HG03342 (cell line): ENCODE results near the gene ADGRF5.

ENCODE experiments used
- ATAC-seq: cut with Tn5 transposase; IDR thresholded peaks from one replicate; pipeline ENCODE4 v1.9.1; 2021; ENCODE audit warnings: mild to moderate bottlenecking, moderate library complexity; ENCODE audit not compliant: unreplicated experiment

The ADGRF5 gene

GRCh38 chr6:46931416-46931815, 9.7 kb upstream of the ADGRF5 start:
- no peak for ATAC-seq

- ATAC-seq = no peak
Observed at GRCh38 chr6:46930331-46930730, 8.6 kb upstream of the ADGRF5 start.

DNA sequence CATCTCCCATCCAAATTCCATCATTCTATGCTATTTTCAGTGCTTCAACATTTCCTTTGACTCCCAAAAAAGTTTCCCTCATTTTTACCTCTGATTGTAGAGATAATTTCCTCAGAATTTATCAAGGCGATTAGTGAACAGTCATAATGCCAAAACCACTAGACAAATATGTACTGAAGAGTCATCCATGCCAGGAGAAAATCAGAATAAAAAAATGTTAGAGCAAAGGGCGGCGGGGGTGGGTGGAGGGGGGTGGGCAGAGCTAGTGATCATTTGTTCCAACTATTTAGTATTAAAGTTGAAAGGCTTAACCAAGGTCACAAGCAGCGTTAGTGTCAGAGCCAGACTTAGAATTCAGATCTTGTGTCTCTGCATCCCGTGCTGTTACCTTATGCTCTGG, 5.3 kb upstream of the ADGRF5 start:
- ATAC-seq = no peak

DNA sequence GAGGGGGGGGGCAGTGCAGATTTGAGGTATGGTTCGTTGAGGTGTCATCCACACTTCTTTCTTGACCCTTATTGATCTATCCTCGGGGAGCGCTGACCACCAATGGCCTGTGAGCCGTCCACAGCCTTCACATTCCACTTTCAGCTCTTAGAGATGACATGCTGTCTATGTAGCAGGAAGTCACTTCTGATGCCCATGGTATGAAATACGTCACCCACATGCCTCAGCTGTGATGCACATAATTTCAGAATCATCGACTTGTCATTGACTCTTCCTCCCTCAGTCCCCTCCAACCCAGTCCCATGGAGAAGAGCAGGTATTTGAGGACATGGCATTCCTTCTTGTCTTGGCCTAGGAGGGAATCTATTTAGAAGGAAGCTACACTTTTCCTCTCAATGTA, 4.7 kb upstream of the ADGRF5 start:
- no peak for ATAC-seq

- no peak for ATAC-seq
Observed at GRCh38 chr6:46925563-46926253, 4.0 kb upstream of the ADGRF5 start.

- ATAC-seq = no peak
Observed at GRCh38 chr6:46923476-46923875, 1.7 kb upstream of the ADGRF5 start.

DNA sequence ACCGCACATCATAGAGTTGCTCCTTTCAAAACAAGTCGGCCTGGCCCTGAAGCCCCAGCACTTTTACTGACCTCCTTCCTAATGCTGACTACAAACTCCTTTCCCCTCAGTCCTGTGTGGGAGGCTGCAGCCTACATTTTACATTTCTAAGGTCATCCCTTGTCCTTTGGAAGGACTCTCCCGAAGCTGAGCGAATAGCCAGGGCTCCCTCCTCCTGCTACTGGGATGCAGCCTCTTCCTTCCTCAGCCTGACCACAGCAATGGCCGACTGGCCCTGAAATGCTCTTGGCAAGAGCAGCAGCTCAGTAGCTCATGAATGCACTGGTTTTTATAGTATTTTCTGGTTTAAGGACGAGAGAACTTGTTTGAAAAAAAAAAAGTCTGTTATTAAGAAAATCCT, 679 bp downstream of the ADGRF5 start:
- ATAC-seq = no peak

GRCh38 chr6:46918806-46919205, 2.9 kb downstream of the ADGRF5 start:
- no peak for ATAC-seq

DNA sequence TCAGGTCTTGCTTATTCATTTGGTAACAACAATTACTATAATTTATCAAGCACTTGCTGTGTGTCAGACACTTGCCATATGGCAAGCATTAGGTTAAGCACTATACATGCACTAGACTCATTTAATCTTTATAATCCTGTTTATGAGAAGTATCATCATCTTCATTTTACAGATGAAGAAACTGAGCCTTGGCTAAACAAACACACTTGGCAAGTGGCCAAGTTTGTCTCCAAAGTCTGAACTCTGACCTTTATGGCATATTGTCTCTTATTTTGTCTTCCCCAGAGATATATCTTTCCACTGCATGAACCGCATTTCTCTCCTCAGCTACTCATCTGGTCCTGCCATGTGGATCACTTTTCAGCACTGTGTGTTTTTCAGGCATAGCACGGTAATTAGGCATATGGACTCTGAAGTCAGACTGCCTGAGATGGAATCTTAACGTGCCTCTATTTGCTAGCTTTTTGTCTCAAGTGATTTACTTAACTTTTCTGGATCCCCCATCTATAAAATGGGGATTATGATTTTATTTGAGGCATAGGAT, 4.7 kb downstream of the ADGRF5 start:
- ATAC-seq = no peak

- no peak for ATAC-seq
Observed at GRCh38 chr6:46915866-46916265, 5.9 kb downstream of the ADGRF5 start.

DNA sequence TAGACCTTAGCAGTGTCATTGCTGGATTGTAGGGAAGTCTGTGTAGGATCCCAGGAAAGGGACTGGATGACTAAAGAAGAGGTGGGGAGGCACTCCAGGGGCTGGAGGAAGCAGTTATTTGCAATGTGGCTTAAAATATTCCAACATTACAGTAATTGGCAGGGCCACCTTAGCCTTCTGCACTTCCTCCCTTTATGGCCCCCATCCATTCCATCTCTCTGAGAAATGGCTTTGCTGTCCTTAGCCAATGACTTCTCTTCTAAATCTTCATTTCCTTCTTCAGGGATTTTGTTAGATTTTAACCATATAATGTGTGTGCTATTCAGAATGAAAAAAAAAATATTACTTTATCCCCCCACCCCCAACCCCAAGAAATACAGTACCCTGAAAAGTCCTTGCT, 6.4 kb downstream of the ADGRF5 start:
- no peak for ATAC-seq

DNA sequence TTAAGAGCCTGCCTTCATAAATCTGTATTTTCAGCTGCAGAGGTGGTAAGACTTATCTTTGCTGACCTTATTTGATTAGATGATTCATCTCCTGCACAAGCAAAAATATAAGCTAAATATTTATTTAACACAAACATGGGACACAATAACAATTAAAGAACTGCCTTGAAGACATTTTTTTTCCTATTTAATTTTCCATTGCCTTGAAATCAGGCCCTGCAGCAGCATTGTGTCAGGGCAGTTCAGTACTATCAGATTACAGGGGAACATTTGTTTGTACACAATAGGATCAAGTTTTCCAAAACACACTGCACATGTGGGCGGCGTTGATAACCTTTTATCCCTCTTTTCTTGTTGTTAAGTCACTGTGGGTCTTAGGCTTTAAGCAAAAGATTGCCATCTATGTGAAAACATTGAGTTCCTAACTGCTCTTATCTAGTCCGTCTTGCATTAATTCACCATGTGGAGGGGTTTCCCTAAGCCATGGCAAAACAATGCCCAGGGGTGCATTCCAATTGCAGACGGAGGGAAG, 7.4 kb downstream of the ADGRF5 start:
- no peak for ATAC-seq

- no peak for ATAC-seq
Observed at GRCh38 chr6:46909371-46909770, 12.4 kb downstream of the ADGRF5 start.

DNA sequence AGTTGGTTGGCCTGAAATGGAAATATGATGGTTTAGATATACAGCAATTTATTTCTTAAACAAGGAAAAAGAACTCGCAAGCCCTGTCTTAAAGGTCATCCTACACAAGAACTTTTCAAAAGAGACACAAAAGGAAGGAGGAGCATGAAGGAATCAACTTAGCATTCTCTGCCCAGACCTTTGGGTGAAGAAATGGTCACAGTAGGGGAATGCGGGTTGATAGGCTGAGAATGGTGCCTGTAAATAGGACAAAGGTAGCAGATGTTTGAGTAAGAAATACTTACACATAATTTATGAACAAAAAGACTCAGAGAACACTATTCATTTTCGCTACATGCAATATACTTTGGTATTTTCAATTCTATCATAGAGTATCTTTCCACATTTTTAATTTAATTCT, 15.0 kb downstream of the ADGRF5 start:
- no peak for ATAC-seq

DNA sequence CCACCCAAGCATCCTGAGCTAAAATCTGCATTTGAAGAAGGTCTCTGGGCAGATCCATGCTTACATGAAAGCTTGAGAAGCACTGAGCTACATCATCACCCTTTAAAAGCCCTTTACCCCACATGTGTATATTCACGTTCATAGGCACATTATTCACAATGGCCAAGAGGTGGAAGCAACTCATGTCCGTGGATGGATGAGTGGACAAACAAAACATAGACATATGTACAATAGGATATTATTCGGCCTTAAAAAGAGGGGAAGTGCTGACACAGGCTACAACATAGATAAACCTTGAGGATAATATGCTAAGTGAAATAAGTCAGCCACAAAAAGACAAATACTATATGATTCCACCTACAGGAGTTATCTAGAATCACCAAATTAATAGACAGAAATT, 17.6 kb downstream of the ADGRF5 start:
- no peak for ATAC-seq

- ATAC-seq = no peak
Observed at GRCh38 chr6:46903175-46903574, 18.6 kb downstream of the ADGRF5 start.

DNA sequence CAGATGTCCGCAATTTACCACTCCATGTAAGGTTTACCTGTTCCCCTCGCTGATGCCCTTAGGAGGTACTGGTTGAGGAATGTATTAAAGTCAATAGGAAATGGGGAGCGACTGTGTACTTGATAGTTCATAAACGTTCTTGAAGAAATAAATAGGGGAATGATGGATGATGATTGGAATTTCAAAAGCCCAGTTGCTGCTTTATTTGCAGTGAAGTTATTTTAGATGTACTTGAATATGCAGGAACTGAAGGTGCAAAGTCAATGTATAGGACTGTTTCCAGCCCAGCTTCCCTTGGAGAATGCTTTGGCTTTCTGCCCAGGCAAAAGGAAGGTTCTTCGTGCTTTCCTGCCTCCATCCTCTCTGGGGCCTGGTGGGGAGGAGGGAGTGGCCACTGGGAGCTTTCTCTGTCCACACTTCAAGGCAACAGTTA, 19.8 kb downstream of the ADGRF5 start:
- no peak for ATAC-seq

- no peak for ATAC-seq
Observed at GRCh38 chr6:46900266-46900665, 21.5 kb downstream of the ADGRF5 start.

GRCh38 chr6:46899659-46900058, 22.1 kb downstream of the ADGRF5 start:
- ATAC-seq = no peak

DNA sequence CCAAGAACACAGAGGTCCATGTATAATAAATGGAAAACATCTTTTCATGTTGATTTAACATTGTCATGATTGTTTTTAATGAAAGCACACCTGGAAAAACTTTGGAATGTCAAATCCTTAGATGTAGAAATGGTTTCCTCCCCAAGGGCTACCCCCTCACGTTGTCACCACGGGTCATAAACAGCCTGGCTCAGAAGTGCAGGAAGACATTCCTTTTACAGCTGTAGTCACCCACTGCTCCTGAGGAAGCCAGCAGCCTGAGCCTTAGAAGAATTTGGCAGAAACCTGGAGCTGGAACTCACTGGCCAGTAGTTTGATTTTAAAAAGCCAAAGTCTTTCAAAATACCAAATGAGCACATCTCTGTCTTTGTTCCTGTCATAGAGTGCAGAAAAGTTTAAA, 23.7 kb downstream of the ADGRF5 start:
- no peak for ATAC-seq

- no peak for ATAC-seq
Observed at GRCh38 chr6:46896871-46897270, 24.9 kb downstream of the ADGRF5 start.

DNA sequence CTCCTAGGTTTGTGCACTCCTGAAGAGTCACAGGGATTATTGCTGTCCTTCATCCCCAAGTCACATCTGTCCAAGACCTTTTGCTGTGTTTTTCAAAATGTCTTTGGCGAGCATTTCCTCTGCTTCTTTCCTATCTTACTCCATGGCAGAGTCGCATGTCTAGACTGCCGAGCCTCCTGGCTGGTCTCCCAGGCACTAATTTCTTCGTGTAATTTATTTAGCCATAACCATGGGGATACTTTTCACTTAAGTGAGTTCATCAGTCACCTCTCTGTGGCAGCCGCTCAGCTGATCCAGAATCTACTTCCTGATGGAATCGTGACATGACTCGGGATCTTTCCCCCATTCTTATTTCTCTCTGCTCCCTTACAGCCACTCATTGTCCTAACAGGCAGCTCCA, 25.8 kb downstream of the ADGRF5 start:
- no peak for ATAC-seq

DNA sequence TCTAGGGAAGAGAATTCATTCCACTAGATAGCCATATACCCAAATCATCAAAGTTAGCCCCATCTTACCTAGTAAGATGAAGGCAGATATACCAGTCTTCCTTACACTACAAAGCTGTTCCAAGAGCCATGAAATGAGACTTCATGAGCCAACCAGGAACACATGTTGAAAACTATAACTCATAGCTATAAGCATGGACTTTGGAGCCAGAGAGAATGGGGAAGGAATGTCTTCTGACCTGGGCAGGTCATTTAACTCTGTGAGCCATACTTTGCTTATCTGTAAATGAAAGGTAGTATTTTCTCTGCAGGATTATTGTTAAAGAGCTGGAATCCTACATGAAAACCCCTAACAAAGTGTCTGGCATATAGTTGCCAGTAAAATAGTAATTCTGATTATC, 27.3 kb downstream of the ADGRF5 start:
- no peak for ATAC-seq
